ENCODE data around the gene ATP5F1D. TPM values are rescaled to one million over a fixed set of nuclear protein-coding genes. Genes with fewer than 3 reads are reported as not detected.

The ATP5F1D gene
- total and polyA plus RNA-seq, 2 of the 8 experiments (the other 6 are each of a cell fraction or from before 2014, with no cell fraction given), result 174 to 249 TPM

DNA sequence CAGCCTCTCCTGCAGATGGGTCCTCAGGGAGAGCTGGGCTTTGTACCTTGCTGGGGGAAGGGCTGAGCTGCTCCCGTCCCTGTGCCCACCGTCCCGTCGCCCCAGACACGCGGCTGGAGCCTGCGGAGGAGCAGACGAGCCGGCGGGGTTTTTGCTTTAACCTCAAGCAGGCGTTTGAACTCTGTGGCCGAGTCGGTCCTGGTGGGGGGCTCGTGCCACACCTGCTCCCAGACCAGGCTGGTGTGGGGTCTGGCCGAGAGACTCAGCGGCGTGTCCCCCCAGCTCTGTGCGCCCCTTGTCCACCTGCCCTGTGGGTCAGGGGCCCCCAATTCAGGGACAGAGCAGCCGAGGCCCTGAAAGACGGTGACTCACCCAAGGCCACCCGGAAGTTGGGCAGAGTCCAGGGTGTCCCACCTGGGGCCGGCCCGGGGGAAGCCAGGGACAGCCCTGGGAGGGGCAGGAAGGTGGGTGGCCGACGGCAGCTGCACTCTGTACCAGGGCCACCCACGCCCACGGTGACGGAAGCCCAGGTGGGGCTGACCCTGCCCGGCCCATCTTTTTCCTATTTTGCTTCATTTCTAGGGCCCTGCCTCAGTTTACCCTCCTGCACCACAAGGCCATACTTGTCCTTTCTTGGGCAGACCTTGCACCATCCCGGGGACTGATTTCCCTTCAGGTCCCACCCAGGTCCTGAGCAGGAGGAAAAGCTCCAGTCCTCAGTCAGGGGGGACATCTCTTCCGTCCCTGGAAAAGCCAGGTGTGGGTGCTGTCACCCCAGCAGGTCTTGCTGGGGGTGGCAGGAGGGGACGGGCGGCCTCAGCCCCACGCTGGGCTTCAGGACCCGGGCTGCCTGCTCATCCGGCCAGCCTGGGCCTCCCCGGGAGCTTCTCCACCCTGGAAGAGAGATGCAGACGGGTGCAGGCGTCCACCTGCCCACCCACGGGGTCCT is 49.4 kb downstream of the ATP5F1D start:
- peaks cover 6 to 7% of the 10 kb centered on the region in 2 experiments for H4K20me1 ChIP-seq (replicated peaks in 1 of 2; ENCODE audit: control insufficient read depth in 1 of 2, insufficient read depth in 2 of 2, low read length in 2 of 2)
- H2BK12ac ChIP-seq (ENCODE audit: low read depth, low read length), result no peak overlapping the region
- TF ChIP-seq ATF3 (IDR thresholded peaks at IDR 0.05; ENCODE audit: insufficient read depth, low read depth, low read length), result no peak
- TF ChIP-seq BACH1 (IDR thresholded peaks at IDR 0.05; ENCODE audit: low read length), result no peak
- TF ChIP-seq SP1 (IDR thresholded peaks at IDR 0.05; ENCODE audit: low read depth, low read length), result no peak
- TF ChIP-seq SIX5 (IDR thresholded peaks at IDR 0.05; ENCODE audit: low read depth, low read length), result no peak
- no peak for TF ChIP-seq ASH2L (IDR thresholded peaks at IDR 0.05; ENCODE audit: low read length)
- TF ChIP-seq SUZ12 (IDR thresholded peaks at IDR 0.05; ENCODE audit: low read length), result no peak
- TF ChIP-seq GABPA (IDR thresholded peaks at IDR 0.05; ENCODE audit: borderline replicate concordance, insufficient read depth, low read length), result no peak
- no peak for TF ChIP-seq NANOG (IDR thresholded peaks at IDR 0.05; ENCODE audit: insufficient read depth, low read depth, low read length, poor library complexity, severe bottlenecking)
- H2AK5ac ChIP-seq (ENCODE audit: low read depth, low read length), result no peak overlapping the region
- no peak overlapping the region for H2BK120ac ChIP-seq (replicated peaks; ENCODE audit: low read depth, low read length)
- WGBS, 2 experiments (ENCODE audit: extremely low coverage in 1 of 2, insufficient coverage in 1 of 2, insufficient read length in 1 of 2, insufficient replicate concordance in 2 of 2, low coverage in 1 of 2, low lambda C conversion rate in 2 of 2, missing lambda C conversion rate in 1 of 2), result 90% methylated on average over 33 of the region's 40 CpGs; no CpG with 5 or more reads in 1 of the 2 experiments
- FAIRE-seq (no peak), DNase-seq (ENCODE audit: low read depth in 1 of 2, low spot score in 2 of 2) (no peak)
- no peak overlapping the region for H4K91ac ChIP-seq (replicated peaks; ENCODE audit: insufficient read length, low read length)
- H3K27ac ChIP-seq (ENCODE audit: low read depth, low read length), result no peak overlapping the region
- H2AFZ ChIP-seq (ENCODE audit: low read length), result no peak overlapping the region
- no peak overlapping the region for H2BK5ac ChIP-seq (ENCODE audit: low read depth, low read length)
- no peaks in the 10 kb centered on the region for H3K36me3 ChIP-seq (ENCODE audit: control insufficient read depth in 2 of 4, insufficient read depth in 4 of 4, low read length in 3 of 4)
- H3K79me2 ChIP-seq (ENCODE audit: control insufficient read depth in 1 of 2, insufficient read depth in 2 of 2, low read length in 2 of 2), result no peaks in the 10 kb centered on the region
- H3K9ac ChIP-seq (replicated peaks in 1 of 4; ENCODE audit: extremely low read depth in 1 of 4, low read depth in 3 of 4, low read length in 3 of 4), result no peak overlapping the region
- H3K4me3 ChIP-seq (ENCODE audit: extremely low read depth in 1 of 4, insufficient read depth in 2 of 4, low read depth in 3 of 4, low read length in 4 of 4), result no peak overlapping the region
- H4K8ac ChIP-seq (ENCODE audit: extremely low read depth, insufficient read depth, low read length), result no peak overlapping the region; the same call in 1 of the 2 replicates
- H3K4me2 ChIP-seq (ENCODE audit: insufficient read depth in 1 of 2, low read depth in 2 of 2, low read length in 2 of 2), result no peak overlapping the region
- H3K4me1 ChIP-seq (replicated peaks in 1 of 4; ENCODE audit: control insufficient read depth in 3 of 4, insufficient read depth in 4 of 4, low read length in 3 of 4), result peaks cover 0 to 13% (median 4%) of the 10 kb centered on the region in 4 experiments; a peak in 4 of 7 replicates
- CTCF ChIA-PET (ENCODE audit: partially characterized antibody), result interaction anchor here (0.5 to 1.4 kb wide), 3 partner anchors 22 to 186 kb away, joined by 3 to 4 read pairs (median 3); no protein-coding TSS in a partner anchor
- no peak overlapping the region for H4K5ac ChIP-seq (ENCODE audit: insufficient read length, low read depth, low read length)
- H3K27me3 ChIP-seq (replicated peaks in 1 of 4; ENCODE audit: control insufficient read depth in 3 of 4, extremely low read depth in 1 of 4, insufficient read depth in 3 of 4, low read length in 3 of 4), result peaks cover 0 to 6% (median 0%) of the 10 kb centered on the region in 4 experiments; a peak in 2 of 7 replicates
- H2BK15ac ChIP-seq (ENCODE audit: low read length), result no peak overlapping the region
- POLR2A ChIA-PET (ENCODE audit: partially characterized antibody), result interaction anchor here (0.6 to 2.5 kb wide), 5 partner anchors 16 to 713 kb away, joined by 3 to 16 read pairs (median 5); partner anchors contain the start of genes CIRBP and FAM174C
- H3K79me1 ChIP-seq (ENCODE audit: low read depth, low read length), result no peaks in the 10 kb centered on the region; the same call in 1 of the 2 replicates
- H3K4ac ChIP-seq (replicated peaks; ENCODE audit: insufficient read length, low read depth, low read length), result no peak overlapping the region
- no peak overlapping the region for H3K56ac ChIP-seq (replicated peaks; ENCODE audit: insufficient read length, low read depth, low read length)
- H3K23me2 ChIP-seq (ENCODE audit: low read depth, low read length), result peaks cover 2% of the 10 kb centered on the region; the same call in 1 of the 2 replicates
- H2BK20ac ChIP-seq (ENCODE audit: low read length), result no peak overlapping the region
- no peak overlapping the region for H3K14ac ChIP-seq (ENCODE audit: insufficient read length)
- H3K23ac ChIP-seq (ENCODE audit: insufficient read length), result no peak overlapping the region
- H3K18ac ChIP-seq (ENCODE audit: extremely low read depth, low read length), result no peak overlapping the region
- H3K9me3 ChIP-seq (ENCODE audit: insufficient read depth in 2 of 2, low read depth in 1 of 2, low read length in 1 of 2), result no peaks in the 10 kb centered on the region

Data from H1 (cell line).